ENCODE measurements around the gene SMIM28. TPM values are rescaled to one million over a fixed set of nuclear protein-coding genes. Genes with fewer than 3 reads are reported as not detected.

Gene SMIM28
- total RNA-seq, 1 donor, result not detected

DNA sequence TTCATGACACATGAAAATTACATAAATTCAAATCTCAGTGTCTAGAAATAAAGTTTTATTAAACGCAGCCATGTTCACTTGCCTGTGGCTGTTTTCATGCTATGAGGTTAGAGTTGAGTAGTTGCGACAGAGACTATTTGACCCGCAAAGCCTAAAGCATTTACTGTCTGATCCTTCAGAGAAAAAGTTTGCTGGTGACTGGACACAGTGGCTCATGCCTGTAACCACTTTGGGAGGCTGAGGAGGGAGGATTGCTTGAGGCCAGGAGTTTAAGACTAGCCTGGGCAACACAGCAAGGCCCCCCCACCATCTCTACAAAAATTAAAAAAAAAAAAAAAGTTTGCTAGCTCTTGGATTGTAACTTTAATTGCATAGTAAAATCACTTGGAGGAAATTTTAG is 9.2 kb downstream of the SMIM28 start:
- no peaks in the 10 kb centered on the region for H3K79me2 ChIP-seq (ENCODE audit: insufficient read depth, low read length)
- H3K4me1 ChIP-seq (ENCODE audit: insufficient read depth, low read length), result no peaks in the 10 kb centered on the region
- H3K27ac ChIP-seq (ENCODE audit: low read depth, low read length), result no peak overlapping the region
- H3K9me3 ChIP-seq (ENCODE audit: low read depth, low read length), result no peaks in the 10 kb centered on the region
- H3K4me3 ChIP-seq (ENCODE audit: insufficient read depth, low read length), result no peak overlapping the region
- H3K27me3 ChIP-seq (ENCODE audit: insufficient read depth, low read length), result peaks cover 10% of the 10 kb centered on the region
- DNase-seq (ENCODE audit: insufficient read length, low spot score, missing footprints), result no peak
- H2AFZ ChIP-seq (ENCODE audit: low read length), result no peak overlapping the region
- H3K36me3 ChIP-seq (ENCODE audit: insufficient read depth, low read length), result no peaks in the 10 kb centered on the region
- H3K4me2 ChIP-seq (ENCODE audit: insufficient read depth, low read length), result no peak overlapping the region
- TF ChIP-seq, protein P1, sequence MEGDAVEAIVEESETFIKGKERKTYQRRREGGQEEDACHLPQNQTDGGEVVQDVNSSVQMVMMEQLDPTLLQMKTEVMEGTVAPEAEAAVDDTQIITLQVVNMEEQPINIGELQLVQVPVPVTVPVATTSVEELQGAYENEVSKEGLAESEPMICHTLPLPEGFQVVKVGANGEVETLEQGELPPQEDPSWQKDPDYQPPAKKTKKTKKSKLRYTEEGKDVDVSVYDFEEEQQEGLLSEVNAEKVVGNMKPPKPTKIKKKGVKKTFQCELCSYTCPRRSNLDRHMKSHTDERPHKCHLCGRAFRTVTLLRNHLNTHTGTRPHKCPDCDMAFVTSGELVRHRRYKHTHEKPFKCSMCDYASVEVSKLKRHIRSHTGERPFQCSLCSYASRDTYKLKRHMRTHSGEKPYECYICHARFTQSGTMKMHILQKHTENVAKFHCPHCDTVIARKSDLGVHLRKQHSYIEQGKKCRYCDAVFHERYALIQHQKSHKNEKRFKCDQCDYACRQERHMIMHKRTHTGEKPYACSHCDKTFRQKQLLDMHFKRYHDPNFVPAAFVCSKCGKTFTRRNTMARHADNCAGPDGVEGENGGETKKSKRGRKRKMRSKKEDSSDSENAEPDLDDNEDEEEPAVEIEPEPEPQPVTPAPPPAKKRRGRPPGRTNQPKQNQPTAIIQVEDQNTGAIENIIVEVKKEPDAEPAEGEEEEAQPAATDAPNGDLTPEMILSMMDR (IDR thresholded peaks at IDR 0.05; ENCODE audit: extremely low read depth, low read depth, low read length), result no peak
- no peaks in the 10 kb centered on the region for H4K20me1 ChIP-seq (ENCODE audit: insufficient read depth, low read length)

DNA sequence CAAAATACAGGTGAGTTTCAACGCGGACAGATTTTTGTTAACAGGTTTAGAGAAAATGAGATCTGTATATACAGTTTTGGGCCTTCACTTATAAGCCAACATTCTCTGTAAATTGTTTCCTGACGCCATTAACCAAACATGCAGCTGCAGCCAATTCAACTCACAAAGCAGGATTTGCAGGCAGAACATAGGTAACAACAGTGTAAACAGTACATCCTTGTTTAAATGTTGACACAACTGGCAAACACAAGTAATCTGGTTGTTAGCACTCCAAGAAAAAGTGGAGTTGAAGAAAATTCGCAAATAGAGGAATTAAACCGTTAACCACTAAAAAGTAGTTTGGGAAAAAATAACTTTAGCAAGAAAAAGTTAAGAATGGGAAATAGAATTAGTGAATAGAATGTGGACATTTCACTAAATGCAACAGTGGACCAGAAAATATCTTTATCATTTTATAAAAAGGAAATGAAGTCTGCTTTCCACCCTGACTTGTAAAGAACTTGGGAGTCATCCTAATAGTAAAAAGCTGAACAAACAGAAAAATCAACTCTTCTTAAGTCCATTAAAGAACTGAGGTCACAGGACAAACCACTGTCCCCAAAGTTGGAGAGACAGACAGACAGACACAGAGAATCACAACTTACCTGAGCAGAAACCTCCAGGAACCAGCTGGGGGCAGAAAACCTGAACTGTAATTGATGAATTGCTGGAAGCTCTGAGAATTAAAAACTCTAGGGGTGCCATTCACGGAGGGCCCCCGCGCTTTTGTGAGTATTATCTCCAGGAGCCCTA is 10.1 kb downstream of the SMIM28 start:
- TF ChIP-seq, protein P1 (IDR thresholded peaks at IDR 0.05; ENCODE audit: extremely low read depth, low read depth, low read length), result no peak
- DNase-seq (ENCODE audit: insufficient read length, low spot score, missing footprints), result no peak
- Histone ChIP-seq H3K79me2 (ENCODE audit: insufficient read depth, low read length) (no peaks in the 10 kb centered on the region), H2AFZ (ENCODE audit: low read length) (no peak overlapping the region), H3K9me3 (ENCODE audit: low read depth, low read length) (no peaks in the 10 kb centered on the region), H3K27ac (ENCODE audit: low read depth, low read length) (no peak overlapping the region), H3K36me3 (ENCODE audit: insufficient read depth, low read length) (no peaks in the 10 kb centered on the region), H4K20me1 (ENCODE audit: insufficient read depth, low read length) (no peaks in the 10 kb centered on the region), H3K4me2 (ENCODE audit: insufficient read depth, low read length) (no peak overlapping the region), H3K4me1 (ENCODE audit: insufficient read depth, low read length) (no peaks in the 10 kb centered on the region), H3K27me3 (ENCODE audit: insufficient read depth, low read length) (peaks cover 10% of the 10 kb centered on the region), H3K4me3 (ENCODE audit: insufficient read depth, low read length) (no peak overlapping the region)

DNA sequence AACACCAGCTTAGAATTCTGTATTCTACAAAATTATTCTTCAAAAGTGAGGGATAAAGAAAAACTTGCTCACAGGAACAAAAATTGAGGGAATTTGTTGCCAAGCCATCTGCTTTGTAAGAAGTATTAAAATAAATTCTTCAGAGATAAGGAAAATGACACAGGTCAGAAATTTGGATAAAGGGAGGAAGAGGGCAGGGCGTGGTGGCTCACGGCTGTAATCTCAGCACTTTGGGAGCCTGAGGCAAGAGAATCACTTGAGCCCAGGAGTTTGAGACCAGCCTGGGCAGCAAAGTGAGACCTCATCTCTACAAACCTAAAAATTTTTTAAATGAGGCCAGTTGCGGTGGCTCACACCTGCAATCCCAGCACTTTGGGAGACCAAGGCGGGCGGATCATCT is 11.8 kb downstream of the SMIM28 start:
- TF ChIP-seq, protein P1 (IDR thresholded peaks at IDR 0.05; ENCODE audit: extremely low read depth, low read depth, low read length), result no peak
- H3K27me3 ChIP-seq (ENCODE audit: insufficient read depth, low read length), result peaks cover 10% of the 10 kb centered on the region
- H3K4me3 ChIP-seq (ENCODE audit: insufficient read depth, low read length), result no peak overlapping the region
- H3K4me1 ChIP-seq (ENCODE audit: insufficient read depth, low read length), result no peaks in the 10 kb centered on the region
- no peak overlapping the region for H3K27ac ChIP-seq (ENCODE audit: low read depth, low read length)
- no peaks in the 10 kb centered on the region for H3K79me2 ChIP-seq (ENCODE audit: insufficient read depth, low read length)
- no peak for DNase-seq (ENCODE audit: insufficient read length, low spot score, missing footprints)
- no peak overlapping the region for H2AFZ ChIP-seq (ENCODE audit: low read length)
- no peaks in the 10 kb centered on the region for H4K20me1 ChIP-seq (ENCODE audit: insufficient read depth, low read length)
- H3K9me3 ChIP-seq (ENCODE audit: low read depth, low read length), result no peaks in the 10 kb centered on the region
- no peak overlapping the region for H3K4me2 ChIP-seq (ENCODE audit: insufficient read depth, low read length)
- H3K36me3 ChIP-seq (ENCODE audit: insufficient read depth, low read length), result no peaks in the 10 kb centered on the region

DNA sequence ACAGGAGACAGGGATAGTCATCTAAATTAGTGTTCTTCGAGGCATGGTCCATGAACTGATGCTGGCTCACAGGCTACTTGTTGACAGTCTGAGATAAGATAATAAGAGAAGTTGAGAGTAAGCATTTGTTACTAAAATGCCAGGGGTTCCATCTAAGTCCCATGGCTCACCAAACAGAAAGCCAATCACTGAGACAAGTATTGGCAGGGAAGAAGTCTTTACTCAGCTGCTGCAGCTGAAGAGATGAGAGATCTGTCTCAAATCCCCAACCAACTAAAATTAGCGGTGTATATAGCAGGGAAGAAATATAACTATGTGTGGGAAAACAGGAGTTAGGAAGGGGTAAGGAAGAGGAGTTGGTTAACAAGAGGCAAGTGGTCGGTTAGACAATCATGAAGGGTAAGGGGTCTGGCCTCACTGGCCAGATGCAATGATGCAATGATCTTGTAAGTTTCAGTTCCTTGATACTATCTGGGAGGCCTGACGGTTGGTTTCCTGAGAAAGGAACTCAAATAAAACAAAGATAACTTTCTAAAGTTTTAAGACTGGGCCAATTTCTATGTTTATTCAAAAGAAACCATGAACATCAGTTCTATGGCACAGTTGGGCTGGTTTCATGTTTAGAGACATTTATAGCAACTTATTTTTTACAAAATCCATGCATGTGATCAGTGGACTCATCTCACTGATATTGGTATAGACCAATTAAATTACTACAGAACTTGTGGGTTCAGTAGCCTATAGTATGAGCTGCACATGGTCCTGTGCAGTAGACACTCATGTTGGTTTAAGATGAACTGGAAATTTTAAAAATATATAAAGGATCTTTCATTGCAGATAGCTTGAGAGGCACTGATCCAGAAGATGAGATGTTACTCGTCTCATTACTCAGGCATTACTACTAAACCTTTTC is 16.4 kb downstream of the SMIM28 start:
- no peaks in the 10 kb centered on the region for H3K27me3 ChIP-seq (ENCODE audit: insufficient read depth, low read length)
- H3K79me2 ChIP-seq (ENCODE audit: insufficient read depth, low read length), result no peaks in the 10 kb centered on the region
- H3K36me3 ChIP-seq (ENCODE audit: insufficient read depth, low read length), result no peaks in the 10 kb centered on the region
- H3K9me3 ChIP-seq (ENCODE audit: low read depth, low read length), result no peaks in the 10 kb centered on the region
- H2AFZ ChIP-seq (ENCODE audit: low read length), result no peak overlapping the region
- no peak for DNase-seq (ENCODE audit: insufficient read length, low spot score, missing footprints)
- H3K4me3 ChIP-seq (ENCODE audit: insufficient read depth, low read length), result no peak overlapping the region
- no peak overlapping the region for H3K27ac ChIP-seq (ENCODE audit: low read depth, low read length)
- no peaks in the 10 kb centered on the region for H3K4me1 ChIP-seq (ENCODE audit: insufficient read depth, low read length)
- H4K20me1 ChIP-seq (ENCODE audit: insufficient read depth, low read length), result no peaks in the 10 kb centered on the region
- TF ChIP-seq, protein P1 (IDR thresholded peaks at IDR 0.05; ENCODE audit: extremely low read depth, low read depth, low read length), result no peak
- H3K4me2 ChIP-seq (ENCODE audit: insufficient read depth, low read length), result no peak overlapping the region
